ENCODE data around the gene USE1.

USE1 gene

DNA sequence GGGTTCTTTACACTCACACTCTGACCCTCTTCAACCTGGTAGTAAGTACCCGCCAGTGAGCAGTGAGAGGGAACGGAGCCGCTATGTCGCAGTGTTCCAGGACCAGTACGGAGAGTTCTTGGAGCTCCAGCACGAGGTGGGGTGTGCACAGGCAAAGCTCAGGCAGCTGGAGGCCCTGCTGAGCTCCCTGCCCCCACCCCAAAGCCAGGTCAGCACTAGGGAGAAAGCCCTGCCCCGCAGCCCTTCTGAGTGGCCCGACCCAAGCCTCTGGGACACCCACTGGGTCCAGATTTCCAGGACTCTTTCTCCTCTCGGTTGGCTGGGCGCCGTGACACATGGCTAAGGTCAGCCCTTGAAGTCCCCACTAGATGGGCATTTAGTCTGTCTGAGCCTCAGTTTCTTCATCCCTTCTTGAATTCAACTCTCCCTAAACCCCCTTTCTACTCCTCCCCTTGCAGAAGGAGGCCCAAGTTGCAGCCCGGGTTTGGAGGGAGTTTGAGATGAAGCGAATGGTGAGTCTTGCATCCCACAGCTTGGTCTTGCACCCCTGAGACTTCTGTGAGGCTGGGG lies 12.7 kb downstream of the USE1 start:
- no peak overlapping the region for H3K9ac ChIP-seq (ENCODE audit: low read length)
- no peak overlapping the region for H2AK5ac ChIP-seq (ENCODE audit: low read length)
- peaks cover 5% of the 10 kb centered on the region for H3K79me2 ChIP-seq (ENCODE audit: control insufficient read depth, insufficient read depth, low read length, poor library complexity)
- peaks cover 6 to 9% of the 10 kb centered on the region in 2 experiments for H3K4me1 ChIP-seq (ENCODE audit: control insufficient read depth in 1 of 2, insufficient read depth in 2 of 2, low read length in 2 of 2)
- no peak overlapping the region for H4K8ac ChIP-seq (ENCODE audit: low read depth, low read length)
- no peak overlapping the region for H3K4me2 ChIP-seq (ENCODE audit: low read length)
- no peak overlapping the region for H3K23ac ChIP-seq (ENCODE audit: low read length)
- H2BK120ac ChIP-seq (ENCODE audit: insufficient read depth, low read length, poor library complexity) = no peak overlapping the region
- no peak overlapping the region for H3K18ac ChIP-seq (ENCODE audit: low read length)
- peak overlapping the region; percentile 33 for H4K91ac ChIP-seq (ENCODE audit: low read depth, low read length)
- WGBS (ENCODE audit: extremely low coverage, insufficient coverage, insufficient read length) = no CpG with 5 or more reads among the region's 13 CpGs
- no peak overlapping the region for H2AFZ ChIP-seq (ENCODE audit: insufficient read depth, low read length, poor library complexity)
- no peak overlapping the region for H3K4ac ChIP-seq (ENCODE audit: low read depth, low read length)
- no peak for DNase-seq
- H3K9me3 ChIP-seq (ENCODE audit: insufficient read depth, low read depth, low read length) = no peaks in the 10 kb centered on the region
- H3K36me3 ChIP-seq (ENCODE audit: control insufficient read depth in 1 of 2, insufficient read depth in 2 of 2, low read length in 2 of 2) = peaks cover 30 to 31% of the 10 kb centered on the region in 2 experiments
- H2BK12ac ChIP-seq (ENCODE audit: low read length) = no peak overlapping the region
- peaks cover 7% of the 10 kb centered on the region for H3K79me1 ChIP-seq (ENCODE audit: low read length)
- peak overlapping the region; percentile 25 for H3K14ac ChIP-seq (ENCODE audit: low read length)
- H2BK5ac ChIP-seq (ENCODE audit: low read depth, low read length, poor library complexity) = no peak overlapping the region
- H4K12ac ChIP-seq (ENCODE audit: low read depth, low read length) = peak overlapping the region; percentile 50
- no peak overlapping the region for H3K27ac ChIP-seq (ENCODE audit: low read depth, low read length)
- H3K27me3 ChIP-seq (ENCODE audit: insufficient read depth, low read length) = no peaks in the 10 kb centered on the region
- no peak overlapping the region for H3K4me3 ChIP-seq (ENCODE audit: low read depth, low read length)

DNA sequence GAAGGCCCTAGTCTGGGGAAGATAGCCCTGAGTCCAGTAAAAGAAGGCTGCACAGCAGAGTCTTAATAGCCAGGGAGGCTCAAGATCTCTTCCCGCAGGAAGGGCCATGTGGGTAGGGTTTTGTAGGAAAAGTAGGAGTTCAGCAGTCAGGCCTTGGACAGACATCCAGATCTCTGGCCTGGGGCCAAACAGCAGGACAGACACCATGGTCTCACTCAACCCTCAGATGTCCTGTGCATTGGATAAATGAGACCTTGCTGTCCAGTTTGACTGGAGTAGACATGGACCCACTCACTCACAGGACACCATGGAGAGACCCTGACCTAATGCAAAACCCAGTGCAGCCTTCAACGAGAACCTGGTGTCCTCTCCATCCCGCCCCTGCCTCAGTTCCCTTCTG lies 14.7 kb downstream of the USE1 start:
- H3K18ac ChIP-seq (ENCODE audit: low read length) = no peak overlapping the region
- H2BK12ac ChIP-seq (ENCODE audit: low read length) = no peak overlapping the region
- peaks cover 5% of the 10 kb centered on the region for H3K79me2 ChIP-seq (ENCODE audit: control insufficient read depth, insufficient read depth, low read length, poor library complexity)
- H3K27ac ChIP-seq (ENCODE audit: low read depth, low read length) = no peak overlapping the region
- H3K36me3 ChIP-seq (ENCODE audit: control insufficient read depth in 1 of 2, insufficient read depth in 2 of 2, low read length in 2 of 2) = peaks cover 45 to 47% of the 10 kb centered on the region in 2 experiments
- no peak overlapping the region for H3K4me2 ChIP-seq (ENCODE audit: low read length)
- peaks cover 7% of the 10 kb centered on the region for H3K79me1 ChIP-seq (ENCODE audit: low read length)
- no peak overlapping the region for H4K12ac ChIP-seq (ENCODE audit: low read depth, low read length)
- H3K4me1 ChIP-seq (ENCODE audit: control insufficient read depth in 1 of 2, insufficient read depth in 2 of 2, low read length in 2 of 2) = peaks cover 8 to 11% of the 10 kb centered on the region in 2 experiments
- H3K9me3 ChIP-seq (ENCODE audit: insufficient read depth, low read depth, low read length) = no peaks in the 10 kb centered on the region
- no peak for DNase-seq
- no peaks in the 10 kb centered on the region for H3K27me3 ChIP-seq (ENCODE audit: insufficient read depth, low read length)
- H3K23ac ChIP-seq (ENCODE audit: low read length) = no peak overlapping the region
- H3K14ac ChIP-seq (ENCODE audit: low read length) = no peak overlapping the region
- H3K9ac ChIP-seq (ENCODE audit: low read length) = no peak overlapping the region
- no peak overlapping the region for H2BK120ac ChIP-seq (ENCODE audit: insufficient read depth, low read length, poor library complexity)
- H2AK5ac ChIP-seq (ENCODE audit: low read length) = no peak overlapping the region
- no peak overlapping the region for H2BK5ac ChIP-seq (ENCODE audit: low read depth, low read length, poor library complexity)
- WGBS (ENCODE audit: extremely low coverage, insufficient coverage, insufficient read length) = no CpG with 5 or more reads among the region's 3 CpGs
- no peak overlapping the region for H3K4ac ChIP-seq (ENCODE audit: low read depth, low read length)
- no peak overlapping the region for H3K4me3 ChIP-seq (ENCODE audit: low read depth, low read length)
- no peak overlapping the region for H2AFZ ChIP-seq (ENCODE audit: insufficient read depth, low read length, poor library complexity)
- no peak overlapping the region for H4K8ac ChIP-seq (ENCODE audit: low read depth, low read length)
- H4K91ac ChIP-seq (ENCODE audit: low read depth, low read length) = no peak overlapping the region

DNA sequence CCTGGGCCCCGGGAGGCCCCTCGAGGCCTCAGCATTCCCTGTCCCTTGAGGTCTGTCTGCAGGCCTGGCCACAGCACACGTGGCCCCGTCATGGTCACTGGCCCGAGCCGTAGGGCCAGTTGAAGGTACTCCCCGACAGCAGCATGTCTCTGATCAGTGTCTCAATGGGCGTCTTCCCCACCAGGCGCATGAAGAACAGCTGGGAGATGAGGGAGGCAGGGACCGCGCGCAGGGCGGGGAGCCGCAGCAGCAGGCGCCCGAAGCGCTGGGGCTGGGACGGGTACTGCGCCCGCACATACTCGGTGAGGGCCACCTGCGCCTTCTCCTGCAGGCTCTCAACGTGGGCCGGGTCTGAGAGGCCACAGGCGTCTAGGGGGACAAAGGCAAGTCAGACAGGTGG lies 17.1 kb downstream of the USE1 start:
- Histone ChIP-seq H3K79me2 (ENCODE audit: control insufficient read depth, insufficient read depth, low read length, poor library complexity) (peaks cover 5% of the 10 kb centered on the region), H2BK12ac (ENCODE audit: low read length) (no peak overlapping the region), H3K4me3 (ENCODE audit: low read depth, low read length) (no peak overlapping the region), H2BK5ac (ENCODE audit: low read depth, low read length, poor library complexity) (no peak overlapping the region), H3K4ac (ENCODE audit: low read depth, low read length) (no peak overlapping the region), H2AFZ (ENCODE audit: insufficient read depth, low read length, poor library complexity) (no peak overlapping the region), H3K18ac (ENCODE audit: low read length) (peak overlapping the region; percentile 30), H3K9me3 (ENCODE audit: insufficient read depth, low read depth, low read length) (no peaks in the 10 kb centered on the region), H3K4me1 (ENCODE audit: control insufficient read depth in 1 of 2, insufficient read depth in 2 of 2, low read length in 2 of 2) (peaks cover 16 to 19% of the 10 kb centered on the region in 2 experiments), H2AK5ac (ENCODE audit: low read length) (no peak overlapping the region), H4K12ac (ENCODE audit: low read depth, low read length) (no peak overlapping the region), H2BK120ac (ENCODE audit: insufficient read depth, low read length, poor library complexity) (no peak overlapping the region), H3K36me3 (ENCODE audit: control insufficient read depth in 1 of 2, insufficient read depth in 2 of 2, low read length in 2 of 2) (peaks cover 56 to 63% of the 10 kb centered on the region in 2 experiments), H3K27ac (ENCODE audit: low read depth, low read length) (no peak overlapping the region), H3K9ac (ENCODE audit: low read length) (no peak overlapping the region), H3K27me3 (ENCODE audit: insufficient read depth, low read length) (no peaks in the 10 kb centered on the region), H3K79me1 (ENCODE audit: low read length) (peaks cover 6% of the 10 kb centered on the region), H3K14ac (ENCODE audit: low read length) (no peak overlapping the region), H3K4me2 (ENCODE audit: low read length) (no peak overlapping the region), H4K8ac (ENCODE audit: low read depth, low read length) (no peak overlapping the region), H4K91ac (ENCODE audit: low read depth, low read length) (no peak overlapping the region), H3K23ac (ENCODE audit: low read length) (no peak overlapping the region)
- DNase-seq = no peak
- WGBS (ENCODE audit: extremely low coverage, insufficient coverage, insufficient read length) = no CpG with 5 or more reads among the region's 25 CpGs

DNA sequence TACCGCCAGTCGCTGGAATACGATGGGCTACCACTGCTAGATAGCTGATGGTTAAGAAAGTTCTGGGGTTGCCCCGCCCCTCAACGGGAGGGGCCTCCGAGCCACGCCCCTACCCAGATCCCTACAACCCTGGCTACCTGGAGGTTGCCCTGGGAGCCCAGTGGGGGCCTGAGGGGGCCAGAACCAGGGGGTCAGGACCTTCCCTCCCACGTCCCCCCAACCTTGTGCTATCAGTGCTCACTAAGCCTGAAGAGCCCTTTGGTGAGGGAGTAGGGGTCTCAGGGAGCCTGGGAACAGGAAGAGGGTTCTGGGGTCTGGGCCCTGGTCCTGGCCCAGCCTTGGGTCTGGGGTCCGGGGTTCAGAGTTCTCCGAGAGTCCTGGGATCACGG lies 19.7 kb downstream of the USE1 start:
- H3K14ac ChIP-seq (ENCODE audit: low read length) = no peak overlapping the region
- H2BK12ac ChIP-seq (ENCODE audit: low read length) = no peak overlapping the region
- WGBS (ENCODE audit: extremely low coverage, insufficient coverage, insufficient read length) = no CpG with 5 or more reads among the region's 11 CpGs
- peaks cover 1% of the 10 kb centered on the region for H3K9me3 ChIP-seq (ENCODE audit: insufficient read depth, low read depth, low read length)
- H3K79me2 ChIP-seq (ENCODE audit: control insufficient read depth, insufficient read depth, low read length, poor library complexity) = peaks cover 7% of the 10 kb centered on the region
- peaks cover 6% of the 10 kb centered on the region for H3K79me1 ChIP-seq (ENCODE audit: low read length)
- no peaks in the 10 kb centered on the region for H3K27me3 ChIP-seq (ENCODE audit: insufficient read depth, low read length)
- H3K27ac ChIP-seq (ENCODE audit: low read depth, low read length) = no peak overlapping the region
- H3K36me3 ChIP-seq (ENCODE audit: control insufficient read depth in 1 of 2, insufficient read depth in 2 of 2, low read length in 2 of 2) = peaks cover 68 to 70% of the 10 kb centered on the region in 2 experiments
- H3K4ac ChIP-seq (ENCODE audit: low read depth, low read length) = peak overlapping the region; percentile 38
- H2BK5ac ChIP-seq (ENCODE audit: low read depth, low read length, poor library complexity) = no peak overlapping the region
- H3K18ac ChIP-seq (ENCODE audit: low read length) = peak overlapping the region; percentile 81
- H3K4me2 ChIP-seq (ENCODE audit: low read length) = peak overlapping the region; percentile 70
- H3K4me3 ChIP-seq (ENCODE audit: low read depth, low read length) = no peak overlapping the region
- H3K9ac ChIP-seq (ENCODE audit: low read length) = no peak overlapping the region
- H4K8ac ChIP-seq (ENCODE audit: low read depth, low read length) = peak overlapping the region; percentile 64
- peak in 1 of 2 donors; percentile 64 for DNase-seq
- no peak overlapping the region for H3K23ac ChIP-seq (ENCODE audit: low read length)
- peak overlapping the region; percentile 63 for H4K91ac ChIP-seq (ENCODE audit: low read depth, low read length)
- H2BK120ac ChIP-seq (ENCODE audit: insufficient read depth, low read length, poor library complexity) = no peak overlapping the region
- H4K12ac ChIP-seq (ENCODE audit: low read depth, low read length) = peak overlapping the region; percentile 31
- no peak overlapping the region for H2AK5ac ChIP-seq (ENCODE audit: low read length)
- H3K4me1 ChIP-seq (ENCODE audit: control insufficient read depth in 1 of 2, insufficient read depth in 2 of 2, low read length in 2 of 2) = peaks cover 16 to 19% of the 10 kb centered on the region in 2 experiments
- no peak overlapping the region for H2AFZ ChIP-seq (ENCODE audit: insufficient read depth, low read length, poor library complexity)

All from trophoblast cell (in vitro differentiated cells and primary cell).